ENCODE results near the gene ARFRP1.
"Not testable (repeated sequence)": the region's sequence is repeated elsewhere in the genome, so short reads cannot be mapped to it uniquely, and the experiment has no call there.

Gene ARFRP1

DNA sequence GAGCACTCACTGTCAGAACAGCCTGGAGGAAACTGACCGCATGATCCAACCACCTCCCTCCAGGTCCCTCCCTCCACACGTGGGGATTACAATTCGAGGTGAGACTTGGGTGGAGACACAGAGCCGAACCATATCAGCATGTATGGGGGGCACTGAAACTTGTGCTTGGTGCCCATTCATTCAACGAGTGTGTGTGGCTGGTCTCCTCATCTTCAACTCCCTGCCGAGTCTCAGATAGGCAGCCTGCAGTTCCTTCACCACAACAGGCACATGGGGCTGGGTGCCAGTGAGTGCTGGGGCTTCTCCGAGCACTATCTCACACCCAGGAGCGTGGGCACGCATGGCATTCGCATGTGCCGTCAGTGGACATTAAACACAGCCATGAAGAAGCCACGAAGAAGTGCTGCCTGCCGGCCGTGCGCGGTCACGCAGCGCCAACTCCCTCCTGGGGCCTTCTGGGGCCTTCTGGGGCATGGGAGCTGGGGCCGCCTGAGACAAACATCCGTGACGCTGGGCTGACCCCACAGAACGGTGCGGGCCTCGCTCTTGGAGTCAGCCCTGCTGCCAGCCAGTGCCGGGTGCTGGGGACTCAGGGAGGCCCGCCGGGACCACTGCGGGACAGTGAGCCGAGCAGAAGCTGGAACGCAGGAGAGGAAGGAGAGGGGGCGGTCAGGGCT, 50.4 kb downstream of the ARFRP1 start:
- DNase-seq (ENCODE audit: low read depth in 4 of 4, low spot score in 1 of 4): no peak

DNA sequence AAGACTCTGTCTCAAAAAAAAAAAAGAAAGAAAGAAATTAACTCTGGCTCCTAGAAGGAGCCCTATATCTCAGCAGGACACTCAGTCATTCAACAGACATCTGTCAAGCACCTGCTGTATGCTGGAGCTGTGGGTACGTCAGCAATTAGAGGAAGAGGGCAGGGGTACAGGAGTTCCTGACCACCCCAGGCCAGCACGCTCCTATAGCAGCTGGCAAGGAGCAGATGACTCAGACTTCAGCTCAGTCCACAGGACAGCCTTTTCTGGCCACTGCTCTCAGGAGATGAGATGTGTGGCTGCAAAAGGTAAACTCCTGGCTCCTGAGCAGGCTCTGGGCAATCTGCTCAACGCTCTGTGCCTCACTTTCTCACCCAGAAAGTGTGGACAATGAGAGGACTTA, 51.3 kb downstream of the ARFRP1 start:
- DNase-seq (ENCODE audit: low read depth in 4 of 4, low spot score in 1 of 4): no peak

DNA sequence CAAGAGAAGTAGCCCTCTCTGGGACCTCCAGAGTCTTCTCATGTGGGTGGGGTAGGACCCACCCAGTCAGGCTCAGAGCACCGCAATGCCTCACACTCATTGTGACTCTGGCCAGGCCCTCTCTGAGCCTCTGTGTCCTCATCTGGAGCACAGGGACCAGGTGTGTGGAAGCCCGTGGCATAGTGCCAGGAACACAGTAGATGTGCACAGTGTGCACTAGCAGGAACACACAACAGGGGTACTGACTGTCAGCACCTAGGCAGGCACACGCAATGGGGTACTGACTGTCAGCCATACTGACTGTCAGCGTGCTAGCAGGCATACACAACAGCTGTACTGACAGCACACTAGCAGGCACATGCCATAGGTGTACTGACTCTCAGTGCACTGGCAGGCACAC, 52.5 kb downstream of the ARFRP1 start:
- no peak for DNase-seq (ENCODE audit: low read depth in 4 of 4, low spot score in 1 of 4)

DNA sequence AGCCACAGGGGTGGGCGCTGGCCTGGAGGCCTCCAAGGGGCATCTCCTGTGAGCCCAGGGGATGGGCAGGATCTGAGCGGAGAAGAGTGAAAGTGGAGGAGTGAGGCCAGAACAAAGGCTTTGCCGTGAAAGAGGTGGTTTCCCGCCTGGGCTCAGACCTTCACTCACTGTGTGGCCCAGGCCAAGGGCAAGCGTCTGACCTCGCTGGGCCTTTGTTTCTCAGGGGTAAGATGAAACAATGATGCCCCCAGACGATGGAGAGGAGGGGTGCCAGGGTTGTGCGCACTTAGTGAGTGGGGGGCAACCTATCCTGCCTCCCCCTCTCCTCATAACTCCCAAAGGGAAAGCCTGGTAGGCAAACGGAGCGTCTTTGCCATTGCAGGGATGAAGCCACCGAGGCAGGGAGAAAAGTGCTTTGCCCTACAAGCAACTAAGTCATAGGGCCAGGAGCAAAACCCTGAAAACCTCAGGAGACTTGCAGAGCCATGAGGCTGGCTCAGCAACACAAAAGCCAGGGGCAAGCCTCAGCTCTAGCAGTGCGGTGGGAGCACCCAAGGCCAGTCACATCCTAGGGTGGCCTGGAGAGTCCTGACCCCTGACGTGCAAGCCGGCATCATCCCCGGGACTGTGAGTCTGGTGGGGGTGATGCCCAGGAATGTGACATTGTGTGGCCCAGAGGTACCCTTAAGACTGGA, 53.7 kb downstream of the ARFRP1 start:
- DNase-seq (ENCODE audit: low read depth in 4 of 4, low spot score in 1 of 4): no peak

DNA sequence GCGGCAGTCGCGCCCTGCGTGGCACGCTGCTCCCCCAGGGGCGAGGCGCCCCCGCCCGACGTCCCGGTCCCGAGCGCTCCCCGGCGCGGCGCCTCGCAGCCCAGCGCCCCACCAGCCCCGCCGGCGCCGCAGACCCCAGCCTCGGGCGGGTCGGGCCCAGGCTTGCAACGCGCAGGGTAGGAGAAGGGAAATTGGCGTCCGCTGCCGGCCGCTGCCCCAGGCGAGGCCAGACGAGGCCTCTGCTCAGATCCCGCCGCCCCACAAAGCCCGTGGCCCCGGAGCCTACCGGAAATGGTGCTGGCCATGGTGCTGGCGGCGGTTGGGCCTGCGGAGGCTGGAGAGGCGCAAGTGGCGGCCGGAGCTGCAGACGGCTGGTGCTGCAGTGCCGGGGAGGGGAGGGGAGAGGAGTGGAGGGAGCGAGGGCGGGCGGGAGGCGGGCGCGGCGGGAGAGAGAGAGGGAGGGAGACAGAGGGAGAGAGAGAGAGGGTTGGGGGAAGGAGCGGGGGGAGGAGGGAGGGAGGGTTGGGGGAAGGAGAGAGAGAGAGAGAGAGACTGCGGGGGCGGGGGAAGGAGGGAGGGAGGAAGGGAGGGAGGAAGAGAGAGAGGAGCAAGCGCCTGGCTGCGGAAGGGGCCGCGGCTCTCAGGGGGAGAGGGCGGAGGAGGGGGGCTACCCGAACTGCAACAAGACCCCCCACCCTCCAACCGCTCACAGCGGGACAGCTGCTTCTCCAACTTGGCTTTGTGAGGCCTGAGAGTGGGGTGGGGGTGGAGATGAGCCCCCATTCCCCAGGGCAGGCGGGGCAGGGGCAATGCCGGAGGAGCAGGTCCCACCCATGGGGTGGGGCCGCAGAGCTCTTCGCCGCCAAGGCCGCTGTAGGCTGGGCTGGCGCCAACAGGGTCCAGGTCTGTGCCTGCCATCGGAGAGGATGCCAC, 54.5 kb downstream of the ARFRP1 start, which contains the start of gene STMN3:
Gene STMN3, minus strand, starts transcription at position 384 of the 933 bp plus-strand sequence. Its CDS starts 79 bp downstream, at position 305.
- peak in 2 of 4 experiments; percentile 42 to 64 for DNase-seq (ENCODE audit: low read depth in 4 of 4, low spot score in 1 of 4)

DNA sequence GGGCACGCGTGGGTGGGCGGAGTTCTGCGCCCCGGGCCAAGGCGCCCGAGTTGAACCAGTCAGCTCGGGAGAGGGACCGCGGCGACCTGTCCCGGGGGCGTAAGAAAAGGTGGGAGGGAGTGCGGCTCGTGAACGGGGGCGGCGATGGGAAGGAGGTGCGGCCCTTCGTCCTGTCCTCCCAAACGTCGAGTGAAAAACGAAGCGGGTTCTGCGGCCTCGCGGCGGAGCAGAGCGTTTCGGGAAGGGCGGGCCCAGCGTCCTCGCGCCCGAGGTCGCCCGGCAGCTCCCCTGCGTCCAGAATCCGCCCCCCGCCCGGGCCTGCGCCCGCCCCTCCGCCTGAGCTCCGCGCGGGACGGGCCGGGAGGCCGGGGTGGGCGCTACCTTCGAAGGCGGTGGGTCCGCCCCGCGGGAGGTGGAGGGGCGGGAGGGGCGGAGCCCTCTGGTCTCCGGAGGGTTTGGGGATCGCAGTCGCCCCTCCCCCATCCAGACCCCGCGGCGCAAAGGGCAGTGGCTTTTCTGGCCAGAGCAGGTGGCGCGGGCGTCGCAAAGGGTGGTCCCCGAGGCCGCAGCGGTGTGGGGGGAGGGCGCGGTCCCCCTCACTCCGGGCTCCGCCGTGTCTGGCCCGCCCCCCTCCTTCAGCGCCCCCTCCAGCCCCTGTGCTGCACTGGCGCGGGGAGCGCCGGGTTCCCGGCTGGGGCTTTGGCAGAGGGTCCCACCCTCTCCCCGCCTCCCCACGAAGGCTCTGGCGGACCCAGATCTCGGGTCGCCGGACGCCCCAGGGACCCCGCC, 55.4 kb downstream of the ARFRP1 start:
- no peak for DNase-seq (ENCODE audit: low read depth in 4 of 4, low spot score in 1 of 4)

DNA sequence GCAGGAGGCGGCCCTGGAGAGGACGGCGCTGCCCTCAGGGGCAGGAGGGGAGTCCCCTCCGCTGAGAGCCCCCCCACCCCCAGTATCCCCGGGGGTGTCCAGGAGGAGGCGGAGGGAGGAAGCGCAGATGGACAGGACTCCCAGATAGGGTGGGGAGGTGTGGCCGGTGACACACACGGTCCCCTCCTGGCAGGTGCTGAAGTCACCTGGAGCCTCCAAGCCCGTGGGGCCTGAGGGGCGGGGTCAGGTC, 55.9 kb downstream of the ARFRP1 start:
- DNase-seq (ENCODE audit: low read depth in 4 of 4, low spot score in 1 of 4): no peak

DNA sequence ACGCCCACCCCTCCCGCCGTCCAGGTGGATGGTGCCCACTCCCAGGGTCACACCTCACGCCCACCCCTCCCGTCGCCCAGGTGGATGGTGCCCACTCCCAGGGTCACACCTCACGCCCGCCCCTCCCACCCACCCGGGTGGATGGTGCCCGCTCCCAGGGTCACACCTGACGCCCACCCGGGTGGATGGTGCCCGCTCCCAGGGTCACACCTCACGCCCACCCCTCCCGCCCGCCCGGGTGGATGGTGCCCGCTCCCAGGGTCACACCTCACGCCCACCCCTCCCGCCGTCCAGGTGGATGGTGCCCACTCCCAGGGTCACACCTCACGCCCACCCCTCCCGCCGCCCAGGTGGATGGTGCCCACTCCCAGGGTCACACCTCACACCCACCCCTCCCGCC, 57.3 kb downstream of the ARFRP1 start:
- DNase-seq (ENCODE audit: low read depth in 4 of 4, low spot score in 1 of 4): not testable (repeated sequence)

DNA sequence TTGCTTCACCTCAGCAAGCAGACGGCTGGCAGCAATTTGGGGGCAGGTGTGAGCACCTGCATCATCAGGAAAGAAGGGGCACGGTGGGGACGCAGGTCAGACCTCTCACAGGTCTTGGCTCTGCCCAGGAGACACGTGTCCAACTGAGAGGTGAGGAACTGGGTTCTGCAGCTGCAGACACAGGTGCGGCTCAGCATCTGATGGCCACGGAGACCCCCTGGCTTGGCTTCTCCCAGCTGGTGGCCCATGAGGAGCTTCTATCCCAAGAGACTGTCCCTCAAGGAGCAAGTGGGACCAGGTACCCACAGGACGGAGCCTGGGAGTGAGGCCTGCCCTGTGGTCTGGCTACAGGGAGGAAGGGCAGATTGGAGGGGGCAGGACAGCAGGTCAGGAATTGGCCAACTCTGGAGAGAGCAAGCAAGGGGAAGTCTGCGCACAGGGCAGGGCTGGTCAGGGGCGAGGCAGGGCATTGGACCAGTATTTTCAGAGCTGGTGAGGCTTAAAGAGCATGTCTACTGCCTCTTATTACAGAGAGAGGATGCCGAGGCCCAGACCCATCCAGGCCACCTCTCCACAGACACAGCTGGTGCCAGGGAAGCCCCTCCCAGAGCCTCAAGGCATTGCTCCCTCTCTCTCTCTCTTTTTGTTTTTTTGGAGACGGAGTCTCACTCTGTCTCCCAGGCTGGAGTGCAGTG, 58.7 kb downstream of the ARFRP1 start:
- DNase-seq (ENCODE audit: low read depth in 4 of 4, low spot score in 1 of 4): no peak
